Effector memory CD4-positive, alpha-beta T cell (primary cell): ENCODE measurements around the gene KLHL4.
"Not testable (repeated sequence)": the region's sequence is repeated elsewhere in the genome, so short reads cannot be mapped to it uniquely, and the experiment has no call there.

Source experiments
- DNase-seq, 3 donors: peaks; one replicate each; pipeline ENCODE4 v3.0.0-alpha.2; 2020
- H3K27ac ChIP-seq: 2 replicates; pipeline ENCODE4 v1.7.0; 2013; ENCODE audit warnings: mild to moderate bottlenecking, low read length, moderate library complexity; ENCODE audit not compliant: insufficient read depth, poor library complexity, severe bottlenecking
- H3K27me3 ChIP-seq: replicated peaks from 2 replicates; pipeline ENCODE4 v1.7.0; 2013; ENCODE audit warnings: mild to moderate bottlenecking, low read length; ENCODE audit not compliant: insufficient read depth, control insufficient read depth, poor library complexity, severe bottlenecking
- H3K36me3 ChIP-seq: 2 replicates; pipeline ENCODE4 v1.7.0; 2013; ENCODE audit warnings: mild to moderate bottlenecking, low read length, moderate library complexity; ENCODE audit not compliant: control insufficient read depth, insufficient read depth
- H3K4me1 ChIP-seq: 2 replicates; pipeline ENCODE4 v1.7.0; 2013; ENCODE audit warnings: low read length, mild to moderate bottlenecking; ENCODE audit not compliant: control insufficient read depth, insufficient read depth, poor library complexity, severe bottlenecking
- H3K4me3 ChIP-seq: 2 replicates; pipeline ENCODE4 v1.7.0; 2013; ENCODE audit warnings: low read length, low read depth, mild to moderate bottlenecking; ENCODE audit not compliant: insufficient read depth, poor library complexity, severe bottlenecking
- H3K9me3 ChIP-seq: 2 replicates; pipeline ENCODE4 v1.7.0; 2013; ENCODE audit warnings: mild to moderate bottlenecking, low read length, moderate library complexity; ENCODE audit not compliant: control insufficient read depth

Gene KLHL4

GRCh38 chrX:87636533-87636932, 118.9 kb downstream of the KLHL4 start:
- H3K4me1 ChIP-seq, result no peaks in the 10 kb centered on the region
- no peak overlapping the region for H3K4me3 ChIP-seq
- no peaks in the 10 kb centered on the region for H3K36me3 ChIP-seq
- DNase-seq, result no peak
- H3K27ac ChIP-seq, result no peak overlapping the region
- no peaks in the 10 kb centered on the region for H3K27me3 ChIP-seq
- H3K9me3 ChIP-seq, result no peaks in the 10 kb centered on the region

- DNase-seq, H3K27ac ChIP-seq, H3K36me3 ChIP-seq, H3K4me1 ChIP-seq, H3K4me3 ChIP-seq, H3K9me3 ChIP-seq, H3K27me3 ChIP-seq: not testable (repeated sequence)
These were observed 123.8 kb downstream of the KLHL4 start for GRCh38 chrX:87641439-87641838.

- no peak for DNase-seq
- Histone ChIP-seq H3K36me3 (no peaks in the 10 kb centered on the region), H3K27me3 (no peaks in the 10 kb centered on the region), H3K4me3 (no peak overlapping the region), H3K9me3 (no peaks in the 10 kb centered on the region), H3K27ac (no peak overlapping the region), H3K4me1 (no peaks in the 10 kb centered on the region)
These were observed 144.2 kb downstream of the KLHL4 start for GRCh38 chrX:87661761-87662160.

GRCh38 chrX:87663421-87663820, 145.8 kb downstream of the KLHL4 start:
- no peak for DNase-seq
- Histone ChIP-seq H3K27me3 (no peaks in the 10 kb centered on the region), H3K4me1 (no peaks in the 10 kb centered on the region), H3K27ac (no peak overlapping the region), H3K36me3 (no peaks in the 10 kb centered on the region), H3K9me3 (no peaks in the 10 kb centered on the region), H3K4me3 (no peak overlapping the region)

GRCh38 chrX:87664381-87664780, 146.8 kb downstream of the KLHL4 start:
- H3K4me1 ChIP-seq, result no peaks in the 10 kb centered on the region
- H3K27me3 ChIP-seq, result no peaks in the 10 kb centered on the region
- no peaks in the 10 kb centered on the region for H3K9me3 ChIP-seq
- no peaks in the 10 kb centered on the region for H3K36me3 ChIP-seq
- no peak for DNase-seq
- no peak overlapping the region for H3K4me3 ChIP-seq
- H3K27ac ChIP-seq, result no peak overlapping the region

GRCh38 chrX:87679849-87680248, 162.2 kb downstream of the KLHL4 start:
- Histone ChIP-seq H3K4me3 (no peak overlapping the region), H3K27me3 (no peaks in the 10 kb centered on the region), H3K9me3 (no peaks in the 10 kb centered on the region), H3K4me1 (no peaks in the 10 kb centered on the region), H3K36me3 (no peaks in the 10 kb centered on the region), H3K27ac (no peak overlapping the region)
- DNase-seq, result no peak

GRCh38 chrX:87687703-87688102, 170.1 kb downstream of the KLHL4 start:
- DNase-seq, result no peak
- Histone ChIP-seq H3K4me1 (no peaks in the 10 kb centered on the region), H3K27me3 (no peaks in the 10 kb centered on the region), H3K27ac (no peak overlapping the region), H3K4me3 (no peak overlapping the region), H3K36me3 (no peaks in the 10 kb centered on the region), H3K9me3 (no peaks in the 10 kb centered on the region)

GRCh38 chrX:87688113-87688748, 170.6 kb downstream of the KLHL4 start:
- not testable (repeated sequence) for DNase-seq

GRCh38 chrX:87689218-87689617, 171.6 kb downstream of the KLHL4 start:
- not testable (repeated sequence) for H3K4me1 ChIP-seq, H3K36me3 ChIP-seq, H3K27me3 ChIP-seq, DNase-seq, H3K9me3 ChIP-seq, H3K4me3 ChIP-seq, H3K27ac ChIP-seq

More at GRCh38 chrX:87688113-87688748, 170.6 kb downstream of the KLHL4 start:
- not testable (repeated sequence) for H3K4me3 ChIP-seq, H3K36me3 ChIP-seq, H3K4me1 ChIP-seq, H3K27me3 ChIP-seq, H3K9me3 ChIP-seq, H3K27ac ChIP-seq

GRCh38 chrX:87693204-87693603, 175.6 kb downstream of the KLHL4 start:
- H3K4me3 ChIP-seq, result no peak overlapping the region
- H3K4me1 ChIP-seq, result no peaks in the 10 kb centered on the region
- no peaks in the 10 kb centered on the region for H3K27me3 ChIP-seq
- no peaks in the 10 kb centered on the region for H3K9me3 ChIP-seq
- H3K36me3 ChIP-seq, result no peaks in the 10 kb centered on the region
- H3K27ac ChIP-seq, result no peak overlapping the region
- no peak for DNase-seq
